NCI-H128 (cell line): ENCODE measurements around the gene PRTN3.

Experiments used
- DNase-seq: peaks from one replicate; lab custom pipeline; 2025; ENCODE audit not compliant: unreplicated experiment; lab: John Stamatoyannopoulos, UW

The PRTN3 gene

DNA sequence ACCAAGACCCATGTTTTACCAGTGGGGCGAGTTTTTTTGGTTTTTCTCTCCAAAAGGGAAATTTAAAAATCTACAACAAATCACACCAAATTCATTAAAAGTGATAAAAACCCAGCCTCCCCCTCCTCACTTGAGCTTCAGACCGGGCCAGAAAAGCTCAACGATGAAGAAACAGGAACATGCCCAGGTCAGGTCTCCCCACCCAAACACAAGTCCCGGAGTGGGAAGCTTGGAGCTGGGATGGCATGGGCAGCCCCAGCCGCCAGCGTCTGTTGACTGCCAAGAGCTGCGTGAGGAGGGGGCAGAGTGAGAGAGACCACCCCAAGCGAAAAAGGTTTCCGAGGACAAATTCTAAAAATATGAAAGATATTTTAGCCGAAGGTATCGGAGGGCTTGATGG, 56.2 kb downstream of the PRTN3 start:
- DNase-seq = no peak

DNA sequence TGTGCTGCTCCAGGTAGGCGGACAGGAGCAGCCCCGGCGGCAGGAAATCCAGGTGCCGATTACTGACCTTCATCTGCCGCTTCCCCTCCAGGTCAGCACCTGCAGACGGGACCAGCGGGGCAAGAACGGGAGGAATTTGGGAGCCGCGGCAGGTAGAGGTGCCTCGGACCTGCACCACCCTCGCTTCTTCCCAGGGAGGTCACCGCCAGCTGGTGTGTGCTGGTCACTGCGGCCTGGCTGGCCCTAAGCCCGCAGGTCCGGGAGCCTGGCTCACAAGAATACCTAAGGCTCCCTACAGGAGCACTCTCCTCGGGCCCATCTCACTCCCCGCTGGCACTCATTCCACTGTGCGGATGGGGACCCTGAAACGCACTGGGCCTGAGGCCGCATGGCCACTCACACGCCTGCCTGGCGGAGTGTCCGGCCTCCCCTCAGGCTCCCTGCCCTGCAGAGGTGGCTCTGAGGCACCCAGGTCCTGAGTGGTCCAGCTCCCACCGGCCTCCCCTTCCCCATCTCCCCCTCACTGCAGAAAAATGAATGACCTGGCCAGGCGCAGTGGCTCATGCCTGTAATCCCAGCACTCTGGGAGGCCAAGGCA, 56.7 kb downstream of the PRTN3 start:
- DNase-seq = no peak
